HK-2 (cell line): Measurements from ENCODE around the gene ACAA1.

Experiments used
- DNase-seq: peaks from one replicate; pipeline ENCODE4 v3.0.0-alpha.2; 2018; ENCODE audit not compliant: unreplicated experiment

The ACAA1 gene

GRCh38 chr3:38154033-38154494, 17.1 kb upstream of the ACAA1 start:
- no peak for DNase-seq

GRCh38 chr3:38153221-38153620, 16.3 kb upstream of the ACAA1 start:
- no peak for DNase-seq

- DNase-seq, result no peak
These were observed 15.7 kb upstream of the ACAA1 start for GRCh38 chr3:38152609-38153008.

GRCh38 chr3:38151667-38152265, 14.8 kb upstream of the ACAA1 start:
- no peak for DNase-seq

- no peak for DNase-seq
These were observed 14.0 kb upstream of the ACAA1 start for GRCh38 chr3:38150780-38151528.

- DNase-seq, result no peak
These were observed 12.8 kb upstream of the ACAA1 start for GRCh38 chr3:38149708-38150107.

- no peak for DNase-seq
These were observed 11.5 kb upstream of the ACAA1 start for GRCh38 chr3:38148311-38148882.

- no peak for DNase-seq
These were observed 10.5 kb upstream of the ACAA1 start for GRCh38 chr3:38147421-38147820.

GRCh38 chr3:38146504-38146903, 9.6 kb upstream of the ACAA1 start:
- DNase-seq, result no peak

GRCh38 chr3:38143511-38143910, 6.6 kb upstream of the ACAA1 start:
- no peak for DNase-seq

GRCh38 chr3:38142959-38143358, 6.0 kb upstream of the ACAA1 start:
- DNase-seq, result no peak

GRCh38 chr3:38141952-38142273, 5.0 kb upstream of the ACAA1 start:
- DNase-seq, result no peak

- no peak for DNase-seq
These were observed 4.4 kb upstream of the ACAA1 start for GRCh38 chr3:38141173-38141951.

- DNase-seq, result no peak
These were observed 3.6 kb upstream of the ACAA1 start for GRCh38 chr3:38140326-38141172.

GRCh38 chr3:38139652-38140051, 2.7 kb upstream of the ACAA1 start:
- no peak for DNase-seq

GRCh38 chr3:38139191-38139590, 2.3 kb upstream of the ACAA1 start:
- DNase-seq, result no peak

- DNase-seq, result peak; percentile 63
These were observed 1.6 kb upstream of the ACAA1 start, which contains the start of gene MYD88 for GRCh38 chr3:38138349-38139190. MYD88 (plus strand) TSS chr3:38138661; CDS start chr3:38138701, 40 bp downstream.

- no peak for DNase-seq
These were observed 855 bp upstream of the ACAA1 start for GRCh38 chr3:38137615-38138348.

GRCh38 chr3:38136393-38136776, 542 bp downstream of the ACAA1 start:
- peak; percentile 24 for DNase-seq
